Astrocyte (in vitro differentiated cells and primary cell): ENCODE data around the gene ZFYVE21.

Experiments
- EZH2 ChIP-seq: IDR thresholded peaks from 2 replicates; pipeline ENCODE4 v1.6.1; 2012; ENCODE audit warnings: mild to moderate bottlenecking, low read length, inconsistent platforms; ENCODE audit not compliant: insufficient read depth
- TF ChIP-seq, protein P1 (sequence below): IDR thresholded peaks from 2 replicates; pipeline ENCODE4 v1.5.1; 2011; ENCODE audit warnings: low read depth, mild to moderate bottlenecking, inconsistent platforms, low read length, moderate library complexity; ENCODE audit not compliant: insufficient read depth

- TF ChIP-seq, protein P1, sequence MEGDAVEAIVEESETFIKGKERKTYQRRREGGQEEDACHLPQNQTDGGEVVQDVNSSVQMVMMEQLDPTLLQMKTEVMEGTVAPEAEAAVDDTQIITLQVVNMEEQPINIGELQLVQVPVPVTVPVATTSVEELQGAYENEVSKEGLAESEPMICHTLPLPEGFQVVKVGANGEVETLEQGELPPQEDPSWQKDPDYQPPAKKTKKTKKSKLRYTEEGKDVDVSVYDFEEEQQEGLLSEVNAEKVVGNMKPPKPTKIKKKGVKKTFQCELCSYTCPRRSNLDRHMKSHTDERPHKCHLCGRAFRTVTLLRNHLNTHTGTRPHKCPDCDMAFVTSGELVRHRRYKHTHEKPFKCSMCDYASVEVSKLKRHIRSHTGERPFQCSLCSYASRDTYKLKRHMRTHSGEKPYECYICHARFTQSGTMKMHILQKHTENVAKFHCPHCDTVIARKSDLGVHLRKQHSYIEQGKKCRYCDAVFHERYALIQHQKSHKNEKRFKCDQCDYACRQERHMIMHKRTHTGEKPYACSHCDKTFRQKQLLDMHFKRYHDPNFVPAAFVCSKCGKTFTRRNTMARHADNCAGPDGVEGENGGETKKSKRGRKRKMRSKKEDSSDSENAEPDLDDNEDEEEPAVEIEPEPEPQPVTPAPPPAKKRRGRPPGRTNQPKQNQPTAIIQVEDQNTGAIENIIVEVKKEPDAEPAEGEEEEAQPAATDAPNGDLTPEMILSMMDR, result no peak
- TF ChIP-seq EZH2, result no peak
Observed at GRCh38 chr14:103688441-103688840, 27.2 kb upstream of the ZFYVE21 start.
